HEK293 (cell line): ENCODE data around the gene PLS3.

Source experiments
- CTCF ChIA-PET: fragments of 350-600 bp; formaldehyde crosslinking; extraction: SDS; loops from one replicate; lab custom pipeline; 2021; ENCODE audit warnings: antibody characterized with exemption; lab: Yijun Ruan, JAX
- POLR2A ChIA-PET: fragments of 300-600 bp; formaldehyde crosslinking; extraction: SDS; loops from one replicate; lab custom pipeline; 2020; ENCODE audit warnings: antibody characterized with exemption, inconsistent platforms; lab: Yijun Ruan, JAX
- H3K27ac ChIP-seq: fragments of 200-500 bp; sonication (Bioruptor generic); 2 replicates; pipeline ENCODE4 v1.5.1; 2014; ENCODE audit warnings: low read depth, low read length, control low read depth, inconsistent platforms; ENCODE audit errors: extremely low read depth
- H3K36me3 ChIP-seq, 2 experiments: fragments of 200-500 bp in 1 of 2; sonication (Bioruptor generic) in 1 of 2; 1 replicate in 1 of 2; 2 replicates in 1 of 2; pipeline ENCODE4 v1.5.1; 2014 to 2017; ENCODE audit warnings: inconsistent platforms in 2 of 2, low read length in 2 of 2; ENCODE audit not compliant: control insufficient read depth in 2 of 2, insufficient read depth in 1 of 2
- H3K4me1 ChIP-seq: fragments of 200-500 bp; sonication (Bioruptor generic); 2 replicates; pipeline ENCODE4 v1.5.1; 2014; ENCODE audit warnings: mild to moderate bottlenecking, low read length, inconsistent platforms; ENCODE audit not compliant: control insufficient read depth, insufficient read depth
- H3K4me3 ChIP-seq: 2 replicates; pipeline ENCODE4 v1.5.1; 2011; ENCODE audit warnings: low read depth, mild to moderate bottlenecking, control low read depth, low read length, moderate library complexity
- H3K9me3 ChIP-seq: fragments of 200-500 bp; sonication (Bioruptor generic); 2 replicates; pipeline ENCODE4 v1.5.1; 2014; ENCODE audit warnings: low read depth, low read length, inconsistent platforms; ENCODE audit not compliant: control insufficient read depth, insufficient read depth
- ATF2 ChIP-seq: fragments of 450-650 bp; formaldehyde crosslinking; IDR thresholded peaks from 2 replicates; pipeline ENCODE4 v1.5.1; 2016; ENCODE audit warnings: missing biosample characterization, missing genetic modification characterization, low read depth
- OSR2 ChIP-seq: fragments of 450-650 bp; formaldehyde crosslinking; IDR thresholded peaks from 2 replicates; pipeline ENCODE4 v1.5.1; 2016; ENCODE audit warnings: missing biosample characterization, missing genetic modification characterization
- PRDM1 ChIP-seq: fragments of 450-650 bp; formaldehyde crosslinking; IDR thresholded peaks from 2 replicates; pipeline ENCODE4; 2016; ENCODE audit warnings: missing biosample characterization, missing genetic modification characterization
- PRDM6 ChIP-seq: fragments of 450-650 bp; formaldehyde crosslinking; IDR thresholded peaks from 2 replicates; pipeline ENCODE4 v1.5.1; 2017; ENCODE audit warnings: missing biosample characterization, missing genetic modification characterization
- REST ChIP-seq: fragments of 450-650 bp; formaldehyde crosslinking; IDR thresholded peaks from 2 replicates; pipeline ENCODE4 v1.5.1; 2016; ENCODE audit warnings: missing biosample characterization, missing genetic modification characterization
- ZBTB17 ChIP-seq: fragments of 450-650 bp; formaldehyde crosslinking; IDR thresholded peaks from 2 replicates; pipeline ENCODE4 v1.5.1; 2016; ENCODE audit warnings: missing biosample characterization, missing genetic modification characterization
- ZBTB8A ChIP-seq: fragments of 450-650 bp; formaldehyde crosslinking; IDR thresholded peaks from 2 replicates; pipeline ENCODE4 v1.5.1; 2016; ENCODE audit warnings: missing biosample characterization, missing genetic modification characterization
- ZNF223 ChIP-seq: fragments of 450-650 bp; formaldehyde crosslinking; IDR thresholded peaks from 2 replicates; pipeline ENCODE4 v1.5.1; 2016; ENCODE audit warnings: missing biosample characterization, missing genetic modification characterization
- ZNF239 ChIP-seq: fragments of 450-650 bp; formaldehyde crosslinking; IDR thresholded peaks from 2 replicates; pipeline ENCODE4 v1.5.1; 2016; ENCODE audit warnings: missing biosample characterization, missing genetic modification characterization
- ZNF518A ChIP-seq: fragments of 450-650 bp; formaldehyde crosslinking; conservative IDR thresholded peaks from 2 replicates; pipeline ENCODE4 v1.5.1; 2016; ENCODE audit warnings: low read depth, missing biosample characterization, missing genetic modification characterization
- ZNF580 ChIP-seq: fragments of 450-650 bp; formaldehyde crosslinking; IDR thresholded peaks from 2 replicates; pipeline ENCODE4 v1.5.1; 2016; ENCODE audit warnings: missing biosample characterization, missing genetic modification characterization
- ZNF664 ChIP-seq: fragments of 450-650 bp; formaldehyde crosslinking; IDR thresholded peaks from 2 replicates; pipeline ENCODE4 v1.5.1; 2016; ENCODE audit warnings: missing biosample characterization, missing genetic modification characterization

The PLS3 gene

GRCh38 chrX:115644397-115644796, 83.4 kb downstream of the PLS3 start (continued):
- TF ChIP-seq ZBTB8A (tag by site-specific recombination) (peak; percentile 60), ZNF223 (tag by site-specific recombination) (0 out of 2 replicates have a peak, but pooled peaks have one; percentile 32), ZNF580 (tag by site-specific recombination) (peak; percentile 60; the same call in 1 of the 2 replicates), REST (tag by site-specific recombination) (peak; percentile 38; the same call in 1 of the 2 replicates), ZNF518A (peak; percentile 84)
- TF ChIP-seq, all 188 proteins: peak for 35; not testable (repeated sequence) for 153

- CTCF ChIA-PET = interaction anchor here (0.6 to 2.3 kb wide), 8 partner anchors 10 to 614 kb away, joined by 3 to 11 read pairs (median 4); no protein-coding TSS in a partner anchor
- H3K27ac ChIP-seq = no peak overlapping the region
- peaks cover 27 to 64% of the 10 kb centered on the region in 2 experiments for H3K36me3 ChIP-seq
Measured at GRCh38 chrX:115649461-115650063, 88.6 kb downstream of the PLS3 start.

GRCh38 chrX:115650449-115650848, 89.5 kb downstream of the PLS3 start:
- Histone ChIP-seq H3K4me3 (no peak overlapping the region), H3K4me1 (no peaks in the 10 kb centered on the region), H3K27ac (no peak overlapping the region), H3K36me3 (peaks cover 22 to 62% of the 10 kb centered on the region in 2 experiments), H3K9me3 (no peaks in the 10 kb centered on the region)
- no peak; the same call in 1 of the 2 replicates for TF ChIP-seq ZBTB17 (tag by site-specific recombination)
- TF ChIP-seq ATF2 (tag by site-specific recombination) = peak; percentile 85
- TF ChIP-seq PRDM6 = peak; percentile 19; the same call in 1 of the 2 replicates
- peak; percentile 61 for TF ChIP-seq PRDM1 (tag by site-specific recombination)
- TF ChIP-seq OSR2 (tag by site-specific recombination) = peak; percentile 71
- peak; percentile 100 for TF ChIP-seq ZNF664 (tag by site-specific recombination)
- ChIA-PET CTCF (interaction anchor here (0.8 to 2.3 kb wide), 10 partner anchors 11 to 483 kb away, joined by 3 to 11 read pairs (median 4); no protein-coding TSS in a partner anchor), POLR2A (no interaction called here)

More at GRCh38 chrX:115649461-115650063, 88.6 kb downstream of the PLS3 start:
- POLR2A ChIA-PET = no interaction called here
- Histone ChIP-seq H3K4me3 (no peak overlapping the region), H3K4me1 (no peaks in the 10 kb centered on the region), H3K9me3 (no peaks in the 10 kb centered on the region)
- TF ChIP-seq ZNF239 (tag by site-specific recombination) = no peak
